GM18858 (cell line): ENCODE data around the gene RALY.
"Not testable (repeated sequence)": the region's sequence is repeated elsewhere in the genome, so short reads cannot be mapped to it uniquely, and the experiment has no call there.

ENCODE experiments used
- ATAC-seq: cut with Tn5 transposase; IDR thresholded peaks from one replicate; pipeline ENCODE4 v1.9.1; 2021; ENCODE audit not compliant: unreplicated experiment

The RALY gene

DNA sequence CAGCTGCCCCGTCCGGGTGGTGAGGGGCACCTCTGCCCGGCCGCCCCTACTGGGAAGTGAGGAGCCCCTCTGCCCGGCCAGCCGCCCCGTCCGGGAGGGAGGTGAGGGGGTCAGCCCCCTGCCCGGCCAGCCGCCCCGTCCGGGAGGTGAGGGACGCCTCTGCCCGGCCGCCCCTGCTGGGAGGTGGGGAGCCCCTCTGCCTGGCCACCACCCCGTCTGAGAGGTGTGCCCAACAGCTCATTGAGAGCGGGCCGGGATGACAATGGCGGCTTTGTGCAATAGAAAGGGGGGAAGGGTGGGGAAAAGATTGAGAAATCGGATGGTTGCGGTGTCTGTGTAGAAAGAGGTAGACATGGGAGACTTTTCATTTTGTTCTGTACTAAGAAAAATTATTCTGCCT, 139.2 kb downstream of the RALY start:
- not testable (repeated sequence) for ATAC-seq

DNA sequence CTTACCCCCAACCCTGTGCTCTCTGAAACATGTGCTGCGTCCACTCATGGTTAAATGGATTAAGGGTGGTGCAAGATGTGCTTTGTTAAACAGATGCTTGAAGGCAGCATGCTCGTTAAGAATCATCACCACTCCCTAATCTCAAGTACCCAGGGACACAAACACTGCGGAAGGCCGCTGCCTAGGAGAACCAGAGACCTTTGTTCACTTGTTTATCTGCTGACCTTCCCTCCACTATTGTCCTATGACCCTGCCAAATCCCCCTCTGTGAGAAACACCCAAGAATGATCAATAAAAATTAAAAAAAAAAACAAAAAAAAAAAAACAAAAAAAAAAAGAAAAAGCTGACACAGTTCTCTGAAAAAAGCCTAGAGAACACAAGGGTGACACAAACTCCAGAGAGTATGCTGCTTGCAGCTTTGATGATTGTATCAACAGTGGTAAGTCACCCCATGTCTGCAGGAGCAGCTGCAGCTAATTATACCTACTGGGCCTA, 139.7 kb downstream of the RALY start:
- not testable (repeated sequence) for ATAC-seq
